IMR-90 (cell line): ENCODE data around the gene GLMN. TPM values are rescaled to one million over a fixed set of nuclear protein-coding genes. Genes with fewer than 3 reads are reported as not detected.

Experiments used
- ATAC-seq: fragments of 200-7000 bp; cut with Tn5 transposase; 2 replicates; pipeline ENCODE4 v1.9.1; 2020; ENCODE audit warnings: low read depth, mild to moderate bottlenecking, moderate library complexity
- BruUV-seq: library from RNA; stranded (reverse); fragments of 400-500 nt; replicated peaks from 2 replicates; lab custom pipeline; 2021; lab: Mats Ljungman, UMichigan
- CTCF ChIA-PET: fragments of 300-600 bp; formaldehyde crosslinking; extraction: SDS; loops from one replicate; lab custom pipeline; 2021; ENCODE audit warnings: antibody characterized with exemption; lab: Yijun Ruan, JAX
- POLR2A ChIA-PET: fragments of 300-600 bp; sonication (Branson Sonifier 250); formaldehyde crosslinking; loops from one replicate; lab custom pipeline; 2022; ENCODE audit warnings: antibody characterized with exemption; ENCODE audit not compliant: unreplicated experiment; lab: Charles Lee
- DNase-seq: peaks from one replicate; pipeline ENCODE4 v3.0.0; 2013
- H2AFZ ChIP-seq: replicated peaks from 2 replicates; pipeline ENCODE3; 2013; ENCODE audit warnings: low read length, mild to moderate bottlenecking; ENCODE audit not compliant: poor library complexity
- H2AK5ac ChIP-seq: 2 replicates; pipeline ENCODE4 v1.6.1; 2013; ENCODE audit warnings: low read depth, low read length, inconsistent platforms
- H2AK9ac ChIP-seq: replicated peaks from 2 replicates; pipeline ENCODE3; 2013; ENCODE audit warnings: mild to moderate bottlenecking, low read depth, low read length, moderate library complexity; ENCODE audit not compliant: poor library complexity
- H2BK120ac ChIP-seq: 2 replicates; pipeline ENCODE4 v1.6.1; 2013; ENCODE audit warnings: low read depth, low read length, inconsistent platforms
- H2BK15ac ChIP-seq: 3 replicates; pipeline ENCODE4 v1.6.1; 2013; ENCODE audit warnings: low read depth, low read length, inconsistent platforms
- H2BK20ac ChIP-seq: 2 replicates; pipeline ENCODE4 v1.6.1; 2013; ENCODE audit warnings: low read depth, mild to moderate bottlenecking, inconsistent platforms, low read length, moderate library complexity
- H2BK5ac ChIP-seq: 2 replicates; pipeline ENCODE4 v1.6.1; 2013; ENCODE audit warnings: mild to moderate bottlenecking, low read depth, low read length, inconsistent platforms; ENCODE audit not compliant: poor library complexity, severe bottlenecking
- H3K14ac ChIP-seq: replicated peaks from 2 replicates; pipeline ENCODE4 v1.6.1; 2013; ENCODE audit warnings: low read depth, low read length, inconsistent platforms
- H3K18ac ChIP-seq: 2 replicates; pipeline ENCODE4 v1.6.1; 2013; ENCODE audit warnings: low read depth, low read length, control low read depth
- H3K23ac ChIP-seq: 2 replicates; pipeline ENCODE4 v1.6.1; 2013; ENCODE audit warnings: low read depth, low read length, inconsistent platforms
- H3K27ac ChIP-seq: 2 replicates; pipeline ENCODE4 v1.5.1; 2013; ENCODE audit warnings: mild to moderate bottlenecking, control low read depth, low read length; ENCODE audit not compliant: insufficient read depth
- H3K27me3 ChIP-seq: 2 replicates; pipeline ENCODE4 v1.6.1; 2013; ENCODE audit warnings: low read length; ENCODE audit not compliant: control insufficient read depth, insufficient read depth
- H3K36me3 ChIP-seq: 2 replicates; pipeline ENCODE4 v1.6.1; 2013; ENCODE audit warnings: low read length, mixed read lengths; ENCODE audit not compliant: control insufficient read depth, insufficient read depth
- H3K4ac ChIP-seq: 2 replicates; pipeline ENCODE4 v1.6.1; 2013; ENCODE audit warnings: low read depth, low read length, inconsistent platforms
- H3K4me1 ChIP-seq: 2 replicates; pipeline ENCODE4 v1.6.1; 2013; ENCODE audit warnings: low read length, mixed read lengths; ENCODE audit not compliant: control insufficient read depth, insufficient read depth
- H3K4me2 ChIP-seq: 2 replicates; pipeline ENCODE4 v1.6.1; 2013; ENCODE audit warnings: low read depth, mild to moderate bottlenecking, control low read depth, low read length, moderate library complexity
- H3K4me3 ChIP-seq: 2 replicates; pipeline ENCODE4 v1.5.1; 2013; ENCODE audit warnings: low read depth, mild to moderate bottlenecking, control low read depth, low read length, moderate library complexity; ENCODE audit not compliant: insufficient read depth
- H3K56ac ChIP-seq: 2 replicates; pipeline ENCODE4 v1.6.1; 2013; ENCODE audit warnings: low read length, inconsistent platforms; ENCODE audit not compliant: insufficient read depth; ENCODE audit errors: extremely low read depth
- H3K79me1 ChIP-seq, 2 experiments: 2 replicates each; pipeline ENCODE4 v1.6.1; 2013; ENCODE audit warnings: low read length in 2 of 2, inconsistent platforms in 1 of 2, low read depth in 1 of 2
- H3K9ac ChIP-seq: 2 replicates; pipeline ENCODE4 v1.6.1; 2013; ENCODE audit warnings: low read depth, low read length, control low read depth
- H3K9me1 ChIP-seq: 2 replicates; pipeline ENCODE4 v1.6.1; 2013; ENCODE audit warnings: low read length, inconsistent platforms; ENCODE audit not compliant: insufficient read depth
- H3K9me3 ChIP-seq: 2 replicates; pipeline ENCODE4 v1.6.1; 2013; ENCODE audit warnings: low read length; ENCODE audit not compliant: control insufficient read depth, insufficient read depth
- H4K20me1 ChIP-seq: 2 replicates; pipeline ENCODE4 v1.6.1; 2013; ENCODE audit warnings: low read length, inconsistent platforms; ENCODE audit not compliant: insufficient read depth
- H4K5ac ChIP-seq: 2 replicates; pipeline ENCODE4 v1.6.1; 2013; ENCODE audit warnings: mild to moderate bottlenecking, low read depth, low read length, control low read depth
- H4K8ac ChIP-seq, 2 experiments: 2 replicates each; pipeline ENCODE4 v1.6.1; 2013; ENCODE audit warnings: low read depth in 2 of 2, low read length in 2 of 2, control low read depth in 1 of 2, inconsistent platforms in 1 of 2
- H4K91ac ChIP-seq: 2 replicates; pipeline ENCODE4 v1.6.1; 2013; ENCODE audit warnings: low read depth, low read length, inconsistent platforms; ENCODE audit not compliant: insufficient read depth
- CTCF ChIP-seq: conservative IDR thresholded peaks from 2 replicates; pipeline ENCODE4 v1.5.1; 2012; ENCODE audit warnings: mild to moderate bottlenecking, low read depth, low read length, improper control_type of control experiment
- FOS ChIP-seq: fragments of 150-350 bp; IDR thresholded peaks from 2 replicates; pipeline ENCODE4 v1.6.1; 2016; ENCODE audit warnings: low read depth, low read length
- MAFK ChIP-seq: IDR thresholded peaks from 2 replicates; pipeline ENCODE4 v1.6.1; 2012; ENCODE audit warnings: low read depth, low read length, improper control_type of control experiment
- POLR2A ChIP-seq: IDR thresholded peaks from 2 replicates; pipeline ENCODE4 v1.6.1; 2012; ENCODE audit warnings: mild to moderate bottlenecking, low read depth, low read length
- RAD21 ChIP-seq: IDR thresholded peaks from 2 replicates; pipeline ENCODE4 v1.6.1; 2012; ENCODE audit warnings: low read length, improper control_type of control experiment
- SMC3 ChIP-seq: fragments of 150-350 bp; IDR thresholded peaks from 2 replicates; pipeline ENCODE4 v1.6.1; 2016; ENCODE audit warnings: low read depth, mild to moderate bottlenecking, antibody characterized with exemption, low read length, moderate library complexity
- USF2 ChIP-seq: fragments of 150-350 bp; IDR thresholded peaks from 2 replicates; pipeline ENCODE4 v1.6.1; 2017; ENCODE audit warnings: mild to moderate bottlenecking, antibody characterized with exemption, low read length, low read depth
- WGBS, 2 experiments: methylation state at CpG; one replicate each; pipeline versions ENCODE4 v1.1.5 to v1.1.7; 2013; ENCODE audit warnings: missing lambda C conversion rate in 2 of 2; ENCODE audit not compliant: insufficient read length in 1 of 2; ENCODE audit errors: extremely low coverage in 2 of 2; 5-methylcytosine and 5-hydroxymethylcytosine counted together
- dilution Hi-C: fragments of 300-500 bp; cut with HindIII; formaldehyde crosslinking; loops from one replicate; pipeline ENCODE4 v1.14.3; 2018; ENCODE audit warnings: low sequenced_read_pairs; ENCODE audit not compliant: unreplicated experiment
- in situ Hi-C: fragments of 300-500 bp; cut with MboI; formaldehyde crosslinking; loops from 3 replicates; pipeline ENCODE4 v1.14.3; 2019; ENCODE audit warnings: low sequenced_read_pairs, inconsistent platforms, mixed read lengths
- intact Hi-C: fragments of 100-400 bp; cut with micrococcal nuclease; formaldehyde crosslinking; loops from 2 replicates; pipeline ENCODE4 v1.10.0; 2022
- polyA plus RNA-seq, 3 experiments: library from polyadenylated mRNA; depleted of rRNA; stranded (reverse); fragments of >200 nt; gene quantifications; 2 replicates each; pipeline ENCODE4 v1.2.3, GENCODE V29; 2012; ENCODE audit warnings: low replicate concordance in 1 of 3
- total RNA-seq: library from RNA; depleted of rRNA; stranded (reverse); fragments of >200 nt; gene quantifications from 2 replicates; pipeline ENCODE4 v1.2.3, GENCODE V29; 2012

Gene GLMN
- total and polyA plus RNA-seq, 2 of the 4 experiments (the other 2 are of a cell fraction) = 4.1 to 4.7 TPM

- no peak overlapping the region for H3K18ac ChIP-seq
- H3K27ac ChIP-seq = no peak overlapping the region
- TF ChIP-seq FOS = no peak
- TF ChIP-seq USF2 = no peak
- TF ChIP-seq CTCF = peak; percentile 87
- TF ChIP-seq MAFK = no peak
- peak; percentile 85 for TF ChIP-seq RAD21
- TF ChIP-seq POLR2A = no peak
- peak; percentile 91 for TF ChIP-seq SMC3
- H2BK15ac ChIP-seq = no peak overlapping the region
- H2BK20ac ChIP-seq = no peak overlapping the region
- H4K5ac ChIP-seq = no peak overlapping the region
- H4K8ac ChIP-seq = no peak overlapping the region
- no peaks in the 10 kb centered on the region for H3K27me3 ChIP-seq
- peak; percentile 92 for ATAC-seq
- H3K4me3 ChIP-seq = no peak overlapping the region
- no peak overlapping the region for H2BK120ac ChIP-seq
- POLR2A ChIA-PET = no interaction called here
- no peak overlapping the region for H2AK5ac ChIP-seq
- dilution Hi-C loops (no loop called here), intact Hi-C loops (loop anchor here (1.0 to 10.0 kb wide), 4 partner anchors 294 to 1007 kb away; no protein-coding TSS in a partner anchor), in situ Hi-C loops (loop anchor here (5.0 to 10.0 kb wide), 2 partner anchors 294 to 777 kb away; no protein-coding TSS in a partner anchor)
- no peak overlapping the region for H3K23ac ChIP-seq
- DNase-seq = peak; percentile 77
- BruUV-seq = no TSS peak
- no peak overlapping the region for H3K9ac ChIP-seq
- H3K9me1 ChIP-seq = no peaks in the 10 kb centered on the region
- H3K14ac ChIP-seq = no peak overlapping the region
- H2BK5ac ChIP-seq = no peak overlapping the region
- H3K9me3 ChIP-seq = no peaks in the 10 kb centered on the region
- no peak overlapping the region for H4K91ac ChIP-seq
- peaks cover 9% of the 10 kb centered on the region for H3K36me3 ChIP-seq
- H2AFZ ChIP-seq = no peak overlapping the region
- H3K4me1 ChIP-seq = no peaks in the 10 kb centered on the region
- H3K4me2 ChIP-seq = no peak overlapping the region
- H3K4ac ChIP-seq = no peak overlapping the region
- H2AK9ac ChIP-seq = no peak overlapping the region
- peaks cover 2 to 3% of the 10 kb centered on the region in 2 experiments; a peak in 1 of 4 replicates for H3K79me1 ChIP-seq
- CTCF ChIA-PET = interaction anchor here (0.5 to 2.5 kb wide), 16 partner anchors 10 to 1013 kb away, joined by 3 to 29 read pairs (median 4); no protein-coding TSS in a partner anchor
- WGBS, 2 experiments = no CpG with 5 or more reads among the region's 3 CpGs
- no peaks in the 10 kb centered on the region for H4K20me1 ChIP-seq
- H3K56ac ChIP-seq = no peak overlapping the region
Observed at GRCh38 chr1:92291372-92291999, 7.3 kb downstream of the GLMN start.
